Measurements from ENCODE around the gene PPP2R5B.

DNA sequence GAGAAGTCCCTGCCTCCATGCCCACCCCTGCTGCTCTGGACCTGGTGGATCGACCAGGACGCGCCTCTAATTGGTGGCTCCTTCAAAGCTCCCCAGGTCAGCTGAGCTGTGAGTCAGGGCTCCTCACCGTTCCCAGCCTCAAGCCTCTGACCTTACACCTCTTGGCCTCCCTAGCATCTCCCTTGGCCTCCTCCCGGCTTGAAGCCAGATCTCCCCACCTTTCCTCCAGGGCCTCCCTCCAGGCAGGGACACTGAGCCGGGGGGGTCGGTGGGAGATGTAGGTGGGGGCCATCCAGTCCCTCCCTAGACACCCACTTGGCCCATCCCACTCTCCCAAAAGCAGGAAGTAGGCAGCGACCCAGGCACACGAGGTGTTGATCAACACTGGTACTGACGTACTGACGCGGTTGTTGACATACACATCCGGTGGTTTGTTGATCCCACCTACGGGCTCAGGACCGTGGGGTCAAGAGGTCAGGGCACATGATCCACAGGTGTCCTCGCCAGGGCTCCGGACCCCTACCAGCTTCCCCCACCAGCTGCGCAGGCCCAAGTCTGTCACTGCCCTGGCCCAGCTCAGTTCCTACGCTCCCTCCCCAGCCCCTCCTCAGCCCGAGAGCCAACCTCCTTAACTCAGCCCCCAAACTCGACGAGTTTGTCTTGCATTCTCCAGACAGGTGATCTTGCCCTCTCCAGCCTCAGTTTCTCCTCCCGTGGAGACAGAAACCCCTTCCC lies 8.3 kb upstream of the PPP2R5B start:
- TF ChIP-seq, protein P1, sequence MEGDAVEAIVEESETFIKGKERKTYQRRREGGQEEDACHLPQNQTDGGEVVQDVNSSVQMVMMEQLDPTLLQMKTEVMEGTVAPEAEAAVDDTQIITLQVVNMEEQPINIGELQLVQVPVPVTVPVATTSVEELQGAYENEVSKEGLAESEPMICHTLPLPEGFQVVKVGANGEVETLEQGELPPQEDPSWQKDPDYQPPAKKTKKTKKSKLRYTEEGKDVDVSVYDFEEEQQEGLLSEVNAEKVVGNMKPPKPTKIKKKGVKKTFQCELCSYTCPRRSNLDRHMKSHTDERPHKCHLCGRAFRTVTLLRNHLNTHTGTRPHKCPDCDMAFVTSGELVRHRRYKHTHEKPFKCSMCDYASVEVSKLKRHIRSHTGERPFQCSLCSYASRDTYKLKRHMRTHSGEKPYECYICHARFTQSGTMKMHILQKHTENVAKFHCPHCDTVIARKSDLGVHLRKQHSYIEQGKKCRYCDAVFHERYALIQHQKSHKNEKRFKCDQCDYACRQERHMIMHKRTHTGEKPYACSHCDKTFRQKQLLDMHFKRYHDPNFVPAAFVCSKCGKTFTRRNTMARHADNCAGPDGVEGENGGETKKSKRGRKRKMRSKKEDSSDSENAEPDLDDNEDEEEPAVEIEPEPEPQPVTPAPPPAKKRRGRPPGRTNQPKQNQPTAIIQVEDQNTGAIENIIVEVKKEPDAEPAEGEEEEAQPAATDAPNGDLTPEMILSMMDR (IDR thresholded peaks at IDR 0.05), result no peak
- TF ChIP-seq TCF7L2 (IDR thresholded peaks at IDR 0.05; ENCODE audit: low read depth, low read length) (no peak), POLR2AphosphoS5 (IDR thresholded peaks at IDR 0.05; ENCODE audit: low read depth, low read length) (no peak)

Measured in Panc1 (cell line).